ENCODE results near the gene CCL4. TPM values are rescaled to one million over a fixed set of nuclear protein-coding genes. Genes with fewer than 3 reads are reported as not detected.
"Not testable (repeated sequence)": the region's sequence is repeated elsewhere in the genome, so short reads cannot be mapped to it uniquely, and the experiment has no call there.

CCL4 gene
- total RNA-seq, 4 donors from 2014 or later, result 1.1 to 1.5 TPM; not detected in 2

GRCh38 chr17:36088670-36089338 lies 14.8 kb upstream of the CCL4 start:
- no peak for DNase-seq
- Histone ChIP-seq H3K9me3 (no peaks in the 10 kb centered on the region), H3K36me3 (no peaks in the 10 kb centered on the region), H3K4me3 (no peak overlapping the region), H3K4me1 (peaks cover 0 to 7% (median 2%) of the 10 kb centered on the region in 4 donors), H3K27me3 (no peaks in the 10 kb centered on the region), H3K27ac (peak overlapping the region in 1 of 4 donors; percentile 27)
- TF ChIP-seq, protein P1, sequence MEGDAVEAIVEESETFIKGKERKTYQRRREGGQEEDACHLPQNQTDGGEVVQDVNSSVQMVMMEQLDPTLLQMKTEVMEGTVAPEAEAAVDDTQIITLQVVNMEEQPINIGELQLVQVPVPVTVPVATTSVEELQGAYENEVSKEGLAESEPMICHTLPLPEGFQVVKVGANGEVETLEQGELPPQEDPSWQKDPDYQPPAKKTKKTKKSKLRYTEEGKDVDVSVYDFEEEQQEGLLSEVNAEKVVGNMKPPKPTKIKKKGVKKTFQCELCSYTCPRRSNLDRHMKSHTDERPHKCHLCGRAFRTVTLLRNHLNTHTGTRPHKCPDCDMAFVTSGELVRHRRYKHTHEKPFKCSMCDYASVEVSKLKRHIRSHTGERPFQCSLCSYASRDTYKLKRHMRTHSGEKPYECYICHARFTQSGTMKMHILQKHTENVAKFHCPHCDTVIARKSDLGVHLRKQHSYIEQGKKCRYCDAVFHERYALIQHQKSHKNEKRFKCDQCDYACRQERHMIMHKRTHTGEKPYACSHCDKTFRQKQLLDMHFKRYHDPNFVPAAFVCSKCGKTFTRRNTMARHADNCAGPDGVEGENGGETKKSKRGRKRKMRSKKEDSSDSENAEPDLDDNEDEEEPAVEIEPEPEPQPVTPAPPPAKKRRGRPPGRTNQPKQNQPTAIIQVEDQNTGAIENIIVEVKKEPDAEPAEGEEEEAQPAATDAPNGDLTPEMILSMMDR (IDR thresholded peaks at IDR 0.05), result no peak
- TF ChIP-seq POLR2A (IDR thresholded peaks at IDR 0.05), result no peak

DNA sequence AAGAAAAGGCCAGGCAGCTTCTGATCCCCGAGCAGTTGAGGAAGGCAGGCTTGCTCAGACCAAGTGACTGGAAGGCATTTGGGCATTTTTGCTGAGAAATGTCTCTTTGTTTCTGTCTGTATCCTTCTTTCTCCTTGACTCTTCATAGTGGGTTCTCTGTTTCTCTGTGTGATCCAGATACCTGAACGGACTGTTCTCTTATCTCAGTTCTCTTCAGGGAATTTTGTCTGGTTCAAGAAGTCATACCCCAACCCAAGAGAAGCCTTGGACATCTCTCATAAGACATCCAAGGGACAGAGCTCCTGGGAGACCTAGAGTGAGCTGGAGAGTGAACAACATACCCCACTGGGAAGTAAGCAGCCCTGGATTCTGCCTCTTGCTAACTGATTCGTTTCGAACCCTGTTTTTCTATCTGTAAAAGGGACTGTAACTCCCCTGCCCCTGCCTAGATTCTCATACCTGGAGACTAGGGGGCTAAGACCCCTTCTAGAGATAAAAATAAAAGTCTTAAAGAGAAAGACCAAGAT lies 14.2 kb upstream of the CCL4 start:
- Histone ChIP-seq H3K27ac (peak overlapping the region in 2 of 4 donors; percentile 3 to 47), H3K36me3 (no peaks in the 10 kb centered on the region), H3K9me3 (no peaks in the 10 kb centered on the region), H3K27me3 (no peaks in the 10 kb centered on the region), H3K4me3 (no peak overlapping the region), H3K4me1 (peaks cover 0 to 7% (median 2%) of the 10 kb centered on the region in 4 donors)
- no peak for TF ChIP-seq POLR2A (IDR thresholded peaks at IDR 0.05)
- TF ChIP-seq, protein P1 (IDR thresholded peaks at IDR 0.05), result no peak
- no peak for DNase-seq

GRCh38 chr17:36089888-36090836 lies 13.5 kb upstream of the CCL4 start, which contains the start of gene CCL3:
CCL3 (minus strand) TSS chr17:36090143; CDS start chr17:36090058, 85 bp downstream.
- Histone ChIP-seq H3K9me3 (no peaks in the 10 kb centered on the region), H3K36me3 (no peaks in the 10 kb centered on the region), H3K4me3 (no peak within 1 kb of the TSS), H3K27ac (peak within 1 kb of the TSS in 2 of 4 donors; percentile 3 to 47), H3K4me1 (peaks cover 0 to 7% (median 2%) of the 10 kb centered on the region in 4 donors), H3K27me3 (no peaks in the 10 kb centered on the region)
- TF ChIP-seq, protein P1 (IDR thresholded peaks at IDR 0.05), result no peak
- no peak for TF ChIP-seq POLR2A (IDR thresholded peaks at IDR 0.05)
- DNase-seq, result peak in 2 of 3 donors; percentile 59 to 65

GRCh38 chr17:36092230-36092629 lies 11.4 kb upstream of the CCL4 start:
- no peaks in the 10 kb centered on the region for H3K27me3 ChIP-seq

GRCh38 chr17:36092715-36093114 lies 10.9 kb upstream of the CCL4 start:
- H3K36me3 ChIP-seq, H3K4me1 ChIP-seq: not testable (repeated sequence)

More at GRCh38 chr17:36092230-36092629, 11.4 kb upstream of the CCL4 start:
- no peaks in the 10 kb centered on the region for H3K36me3 ChIP-seq
- TF ChIP-seq, protein P1 (IDR thresholded peaks at IDR 0.05), result no peak
- TF ChIP-seq POLR2A (IDR thresholded peaks at IDR 0.05), result no peak
- H3K4me1 ChIP-seq, result peaks cover 0 to 7% (median 2%) of the 10 kb centered on the region in 4 donors
- no peak overlapping the region for H3K27ac ChIP-seq
- no peaks in the 10 kb centered on the region for H3K9me3 ChIP-seq
- no peak overlapping the region for H3K4me3 ChIP-seq
- no peak for DNase-seq

More at GRCh38 chr17:36092715-36093114, 10.9 kb upstream of the CCL4 start:
- not testable (repeated sequence) for H3K9me3 ChIP-seq, H3K27me3 ChIP-seq, DNase-seq, H3K4me3 ChIP-seq, H3K27ac ChIP-seq
